WTC11 (cell line): ENCODE results near the gene ARHGEF17. TPM values are rescaled to one million over a fixed set of nuclear protein-coding genes. Genes with fewer than 3 reads are reported as not detected.

ENCODE experiments used
- ATAC-seq: fragments of 200-7000 bp; cut with Tn5 transposase; 2 replicates; pipeline ENCODE4 v1.10.0; 2021; ENCODE audit warnings: mild to moderate bottlenecking, moderate library complexity
- CTCF ChIA-PET: fragments of 300-600 bp; sonication (Branson Sonifier 250); formaldehyde crosslinking; loops from one replicate; lab custom pipeline; 2021; ENCODE audit warnings: antibody characterized with exemption; lab: Charles Lee
- POLR2A ChIA-PET: fragments of 350-600 bp; sonication (Branson Sonifier 250); formaldehyde crosslinking; loops from one replicate; lab custom pipeline; 2021; ENCODE audit warnings: antibody characterized with exemption; lab: Charles Lee
- DNase-seq: peaks from one replicate; pipeline ENCODE4 v3.0.0; 2021; ENCODE audit warnings: low spot score
- H3K27ac Mint-ChIP-seq: 2 replicates; pipeline ENCODE4 v1.8.0; 2021; ENCODE audit warnings: mixed read lengths
- H3K27me3 Mint-ChIP-seq: 2 replicates; pipeline ENCODE4 v1.8.0; 2021; ENCODE audit warnings: low read depth, mild to moderate bottlenecking, moderate library complexity, mixed read lengths
- H3K36me3 Mint-ChIP-seq: 2 replicates; pipeline ENCODE4 v1.8.0; 2021; ENCODE audit warnings: mixed read lengths
- H3K4me1 Mint-ChIP-seq: 2 replicates; pipeline ENCODE4 v1.8.0; 2022; ENCODE audit warnings: mixed read lengths
- H3K4me3 Mint-ChIP-seq: 2 replicates; pipeline ENCODE4 v1.8.0; 2021; ENCODE audit warnings: mild to moderate bottlenecking, moderate library complexity, mixed read lengths
- H3K9me3 Mint-ChIP-seq: 2 replicates; pipeline ENCODE4 v1.8.0; 2021; ENCODE audit warnings: mixed read lengths
- CDX4 ChIP-seq: fragments of 250-450 bp; sonication (Bioruptor Pico); IDR thresholded peaks from 2 replicates; pipeline ENCODE4 v1.9.0; 2021; ENCODE audit warnings: moderate library complexity, mild to moderate bottlenecking, inconsistent platforms, borderline replicate concordance
- EMX1 ChIP-seq: fragments of 250-450 bp; sonication (Bioruptor Pico); IDR thresholded peaks from 2 replicates; pipeline ENCODE4 v1.8.0; 2021; ENCODE audit warnings: mild to moderate bottlenecking
- ESRRA ChIP-seq: sonication (generic); formaldehyde crosslinking; IDR thresholded peaks from 2 replicates; pipeline ENCODE4 v1.8.1; 2022; ENCODE audit warnings: mild to moderate bottlenecking, missing genetic modification reagents, borderline replicate concordance
- FOXJ3 ChIP-seq: sonication (generic); formaldehyde crosslinking; IDR thresholded peaks from 2 replicates; pipeline ENCODE4 v1.9.0; 2021; ENCODE audit warnings: missing genetic modification reagents, mild to moderate bottlenecking, borderline replicate concordance
- FOXP1 ChIP-seq: sonication (generic); formaldehyde crosslinking; IDR thresholded peaks from 2 replicates; pipeline ENCODE4 v1.8.0; 2022; ENCODE audit warnings: missing genetic modification reagents, mild to moderate bottlenecking, moderate library complexity, borderline replicate concordance
- MAX ChIP-seq: sonication (generic); formaldehyde crosslinking; IDR thresholded peaks from 2 replicates; pipeline ENCODE4 v1.8.0; 2022; ENCODE audit warnings: mild to moderate bottlenecking, missing genetic modification reagents
- MYBL2 ChIP-seq: sonication (generic); formaldehyde crosslinking; IDR thresholded peaks from 2 replicates; pipeline ENCODE4 v1.8.1; 2023; ENCODE audit warnings: mild to moderate bottlenecking, moderate library complexity, missing genetic modification reagents
- NFATC4 ChIP-seq: fragments of 250-450 bp; sonication (Bioruptor Pico); IDR thresholded peaks from 2 replicates; pipeline ENCODE4 v1.9.0; 2021; ENCODE audit warnings: mild to moderate bottlenecking
- NFE2L1 ChIP-seq: sonication (generic); formaldehyde crosslinking; IDR thresholded peaks from 2 replicates; pipeline ENCODE4 v1.8.1; 2023; ENCODE audit warnings: missing genetic modification reagents
- NFYB ChIP-seq: sonication (generic); formaldehyde crosslinking; conservative IDR thresholded peaks from 2 replicates; pipeline ENCODE4 v1.8.0; 2022; ENCODE audit warnings: low read depth, missing genetic modification reagents
- NR2C2 ChIP-seq: sonication (generic); formaldehyde crosslinking; IDR thresholded peaks from 2 replicates; pipeline ENCODE4 v1.8.0; 2022; ENCODE audit warnings: mild to moderate bottlenecking, missing genetic modification reagents
- PRDM15 ChIP-seq: sonication (generic); formaldehyde crosslinking; IDR thresholded peaks from 2 replicates; pipeline ENCODE4 v1.8.0; 2022; ENCODE audit warnings: missing genetic modification reagents
- SMAD4 ChIP-seq: sonication (generic); formaldehyde crosslinking; IDR thresholded peaks from 2 replicates; pipeline ENCODE4 v1.8.0; 2022; ENCODE audit warnings: mild to moderate bottlenecking, missing genetic modification reagents
- SP1 ChIP-seq: sonication (generic); formaldehyde crosslinking; conservative IDR thresholded peaks from 2 replicates; pipeline ENCODE4 v1.8.1; 2022; ENCODE audit warnings: missing genetic modification reagents
- TCF7 ChIP-seq: sonication (generic); formaldehyde crosslinking; IDR thresholded peaks from 2 replicates; pipeline ENCODE4 v1.8.0; 2022; ENCODE audit warnings: mild to moderate bottlenecking, low read depth, missing genetic modification reagents, moderate library complexity
- USF2 ChIP-seq: sonication (generic); formaldehyde crosslinking; IDR thresholded peaks from 2 replicates; pipeline ENCODE4 v1.8.1; 2023; ENCODE audit warnings: mild to moderate bottlenecking, missing genetic modification reagents, moderate library complexity
- ZNF219 ChIP-seq: sonication (generic); formaldehyde crosslinking; IDR thresholded peaks from 2 replicates; pipeline ENCODE4 v1.8.0; 2023; ENCODE audit warnings: missing genetic modification reagents, mild to moderate bottlenecking, borderline replicate concordance
- ZNF232 ChIP-seq: sonication (generic); formaldehyde crosslinking; IDR thresholded peaks from 2 replicates; pipeline ENCODE4 v1.8.0; 2022; ENCODE audit warnings: mild to moderate bottlenecking, missing genetic modification reagents
- ZNF423 ChIP-seq: fragments of 250-450 bp; sonication (Bioruptor Pico); IDR thresholded peaks from 2 replicates; pipeline ENCODE4 v2.1.2; 2022; ENCODE audit warnings: mild to moderate bottlenecking, moderate library complexity
- total RNA-seq: library from RNA; stranded (reverse); gene quantifications from 3 replicates; pipeline ENCODE4 v1.2.3, GENCODE V29; 2021
- TF ChIP-seq, protein P1 (sequence below): sonication (generic); formaldehyde crosslinking; IDR thresholded peaks from 2 replicates; pipeline ENCODE4 v1.8.1; 2022; ENCODE audit warnings: low read depth, mild to moderate bottlenecking, moderate library complexity, missing genetic modification reagents, borderline replicate concordance
- TF ChIP-seq, protein P2 (sequence below): fragments of 250-450 bp; sonication (Bioruptor Pico); IDR thresholded peaks from 2 replicates; pipeline ENCODE4 v1.9.0; 2021; ENCODE audit warnings: mild to moderate bottlenecking, borderline replicate concordance
- TF ChIP-seq, protein P3 (sequence below): sonication (generic); formaldehyde crosslinking; IDR thresholded peaks from 2 replicates; pipeline ENCODE4 v1.8.1; 2023; ENCODE audit warnings: mild to moderate bottlenecking, missing genetic modification reagents

Gene ARHGEF17
- total RNA-seq, 1 experiment from 2014 or later = 18.2 TPM

GRCh38 chr11:73298233-73298632 lies 9.8 kb upstream of the ARHGEF17 start:
- Mint-ChIP-seq H3K4me1 (peaks cover 12% of the 10 kb centered on the region), H3K4me3 (no peak overlapping the region), H3K36me3 (no peaks in the 10 kb centered on the region), H3K9me3 (no peaks in the 10 kb centered on the region), H3K27ac (no peak overlapping the region), H3K27me3 (peaks cover 4% of the 10 kb centered on the region; the same call in 1 of the 2 replicates)
- CTCF ChIA-PET = interaction anchor here (0.6 to 6.8 kb wide), 17 partner anchors 9 to 278 kb away, joined by 3 to 88 read pairs (median 6); no protein-coding TSS in a partner anchor
- DNase-seq (no peak), ATAC-seq (no peak)
- POLR2A ChIA-PET = no interaction called here
- TF ChIP-seq NR2C2 (CRISPR knock-in tag) (no peak), NFE2L1 (CRISPR knock-in tag) (no peak), ZNF232 (CRISPR knock-in tag) (no peak), NFATC4 (CRISPR knock-in tag) (no peak), ZNF219 (CRISPR knock-in tag) (no peak), EMX1 (CRISPR knock-in tag) (no peak), USF2 (CRISPR knock-in tag) (no peak)

DNA sequence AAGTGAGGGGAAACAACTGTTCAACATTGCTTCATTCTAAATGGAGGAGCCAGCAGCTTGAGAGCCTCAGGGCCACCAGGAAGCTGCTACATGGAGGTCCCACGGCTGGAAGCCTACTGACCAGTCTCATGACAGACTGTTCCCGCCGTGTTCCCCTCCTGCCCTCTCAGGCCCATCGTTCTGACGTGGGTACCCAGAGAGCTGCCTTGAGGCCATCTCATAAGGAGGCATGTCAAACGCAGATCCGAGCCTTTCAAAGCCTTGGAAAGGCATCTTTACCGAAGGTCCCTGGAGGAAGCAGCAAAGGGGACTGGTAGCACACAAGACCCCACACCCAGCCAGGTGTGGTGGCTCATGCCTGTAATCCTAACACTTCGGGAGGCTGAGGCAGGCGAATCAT lies 8.3 kb upstream of the ARHGEF17 start:
- TF ChIP-seq FOXP1 (CRISPR knock-in tag) = no peak
- no peak for TF ChIP-seq TCF7 (CRISPR knock-in tag)
- TF ChIP-seq, protein P1, sequence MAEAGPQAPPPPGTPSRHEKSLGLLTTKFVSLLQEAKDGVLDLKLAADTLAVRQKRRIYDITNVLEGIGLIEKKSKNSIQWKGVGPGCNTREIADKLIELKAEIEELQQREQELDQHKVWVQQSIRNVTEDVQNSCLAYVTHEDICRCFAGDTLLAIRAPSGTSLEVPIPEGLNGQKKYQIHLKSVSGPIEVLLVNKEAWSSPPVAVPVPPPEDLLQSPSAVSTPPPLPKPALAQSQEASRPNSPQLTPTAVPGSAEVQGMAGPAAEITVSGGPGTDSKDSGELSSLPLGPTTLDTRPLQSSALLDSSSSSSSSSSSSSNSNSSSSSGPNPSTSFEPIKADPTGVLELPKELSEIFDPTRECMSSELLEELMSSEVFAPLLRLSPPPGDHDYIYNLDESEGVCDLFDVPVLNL (CRISPR knock-in tag) = no peak
- no peak for TF ChIP-seq ESRRA (CRISPR knock-in tag)
- no peak for TF ChIP-seq PRDM15
- no peak for TF ChIP-seq MYBL2 (CRISPR knock-in tag)
- no peak for TF ChIP-seq ZNF232 (CRISPR knock-in tag)
- TF ChIP-seq CDX4 = no peak
- TF ChIP-seq, protein P2, sequence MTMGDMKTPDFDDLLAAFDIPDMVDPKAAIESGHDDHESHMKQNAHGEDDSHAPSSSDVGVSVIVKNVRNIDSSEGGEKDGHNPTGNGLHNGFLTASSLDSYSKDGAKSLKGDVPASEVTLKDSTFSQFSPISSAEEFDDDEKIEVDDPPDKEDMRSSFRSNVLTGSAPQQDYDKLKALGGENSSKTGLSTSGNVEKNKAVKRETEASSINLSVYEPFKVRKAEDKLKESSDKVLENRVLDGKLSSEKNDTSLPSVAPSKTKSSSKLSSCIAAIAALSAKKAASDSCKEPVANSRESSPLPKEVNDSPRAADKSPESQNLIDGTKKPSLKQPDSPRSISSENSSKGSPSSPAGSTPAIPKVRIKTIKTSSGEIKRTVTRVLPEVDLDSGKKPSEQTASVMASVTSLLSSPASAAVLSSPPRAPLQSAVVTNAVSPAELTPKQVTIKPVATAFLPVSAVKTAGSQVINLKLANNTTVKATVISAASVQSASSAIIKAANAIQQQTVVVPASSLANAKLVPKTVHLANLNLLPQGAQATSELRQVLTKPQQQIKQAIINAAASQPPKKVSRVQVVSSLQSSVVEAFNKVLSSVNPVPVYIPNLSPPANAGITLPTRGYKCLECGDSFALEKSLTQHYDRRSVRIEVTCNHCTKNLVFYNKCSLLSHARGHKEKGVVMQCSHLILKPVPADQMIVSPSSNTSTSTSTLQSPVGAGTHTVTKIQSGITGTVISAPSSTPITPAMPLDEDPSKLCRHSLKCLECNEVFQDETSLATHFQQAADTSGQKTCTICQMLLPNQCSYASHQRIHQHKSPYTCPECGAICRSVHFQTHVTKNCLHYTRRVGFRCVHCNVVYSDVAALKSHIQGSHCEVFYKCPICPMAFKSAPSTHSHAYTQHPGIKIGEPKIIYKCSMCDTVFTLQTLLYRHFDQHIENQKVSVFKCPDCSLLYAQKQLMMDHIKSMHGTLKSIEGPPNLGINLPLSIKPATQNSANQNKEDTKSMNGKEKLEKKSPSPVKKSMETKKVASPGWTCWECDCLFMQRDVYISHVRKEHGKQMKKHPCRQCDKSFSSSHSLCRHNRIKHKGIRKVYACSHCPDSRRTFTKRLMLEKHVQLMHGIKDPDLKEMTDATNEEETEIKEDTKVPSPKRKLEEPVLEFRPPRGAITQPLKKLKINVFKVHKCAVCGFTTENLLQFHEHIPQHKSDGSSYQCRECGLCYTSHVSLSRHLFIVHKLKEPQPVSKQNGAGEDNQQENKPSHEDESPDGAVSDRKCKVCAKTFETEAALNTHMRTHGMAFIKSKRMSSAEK = no peak
- no peak for TF ChIP-seq NFYB (CRISPR knock-in tag)
- no peak for TF ChIP-seq MAX
- no peak for TF ChIP-seq SP1 (CRISPR knock-in tag)
- TF ChIP-seq ZNF423 (CRISPR knock-in tag) = no peak
- TF ChIP-seq, protein P3, sequence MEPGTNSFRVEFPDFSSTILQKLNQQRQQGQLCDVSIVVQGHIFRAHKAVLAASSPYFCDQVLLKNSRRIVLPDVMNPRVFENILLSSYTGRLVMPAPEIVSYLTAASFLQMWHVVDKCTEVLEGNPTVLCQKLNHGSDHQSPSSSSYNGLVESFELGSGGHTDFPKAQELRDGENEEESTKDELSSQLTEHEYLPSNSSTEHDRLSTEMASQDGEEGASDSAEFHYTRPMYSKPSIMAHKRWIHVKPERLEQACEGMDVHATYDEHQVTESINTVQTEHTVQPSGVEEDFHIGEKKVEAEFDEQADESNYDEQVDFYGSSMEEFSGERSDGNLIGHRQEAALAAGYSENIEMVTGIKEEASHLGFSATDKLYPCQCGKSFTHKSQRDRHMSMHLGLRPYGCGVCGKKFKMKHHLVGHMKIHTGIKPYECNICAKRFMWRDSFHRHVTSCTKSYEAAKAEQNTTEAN (CRISPR knock-in tag) = no peak
- TF ChIP-seq SMAD4 (CRISPR knock-in tag) = no peak
- no peak for TF ChIP-seq FOXJ3 (CRISPR knock-in tag)
- DNase-seq (no peak), ATAC-seq (no peak)
- Mint-ChIP-seq H3K9me3 (no peaks in the 10 kb centered on the region), H3K4me1 (peaks cover 12% of the 10 kb centered on the region), H3K27ac (no peak overlapping the region), H3K4me3 (no peak overlapping the region), H3K36me3 (no peaks in the 10 kb centered on the region), H3K27me3 (no peaks in the 10 kb centered on the region; the same call in 1 of the 2 replicates)
- ChIA-PET POLR2A (no interaction called here), CTCF (interaction anchor here (0.6 to 6.8 kb wide), 11 partner anchors 10 to 63 kb away, joined by 3 to 88 read pairs (median 5); no protein-coding TSS in a partner anchor)
